Breast epithelium (tissue), 4 donors: ENCODE results near the gene ZNF780B. TPM values are rescaled to one million over a fixed set of nuclear protein-coding genes. Genes with fewer than 3 reads are reported as not detected.

Experiments
- DNase-seq, 2 donors: peaks; one replicate each; pipeline ENCODE4 v3.0.0-alpha.2; 2019; ENCODE audit warnings: low spot score in 2 of 2
- H3K27ac ChIP-seq, 2 donors: fragments of 200-600 bp; sonication (generic) in 1 of 2; one replicate each; pipeline ENCODE4 v1.5.1; 2016 to 2019; ENCODE audit warnings: mild to moderate bottlenecking in 1 of 2
- H3K27me3 ChIP-seq, 2 donors: fragments of 200-600 bp; sonication (generic) in 1 of 2; one replicate each; pipeline versions ENCODE4 v1.5.1 to v1.6.0; 2017 to 2019; ENCODE audit warnings: control low read depth in 1 of 2, mild to moderate bottlenecking in 1 of 2
- H3K36me3 ChIP-seq: fragments of 200-600 bp; one replicate; pipeline ENCODE4 v1.5.1; 2019
- H3K4me1 ChIP-seq, 2 donors: fragments of 200-600 bp; sonication (generic); one replicate each; pipeline ENCODE4 v1.5.1; 2016 to 2019; ENCODE audit warnings: control low read depth in 1 of 2
- H3K4me3 ChIP-seq, 3 donors: fragments of 200-600 bp; sonication (generic); 1 replicate in 2 of 3; 2 replicates in 1 of 3; pipeline ENCODE4 v1.5.1; 2016 to 2019; ENCODE audit warnings: mild to moderate bottlenecking in 3 of 3, moderate library complexity in 2 of 3
- H3K9me3 ChIP-seq, 2 donors: fragments of 200-600 bp; sonication (generic) in 1 of 2; one replicate each; pipeline ENCODE4 v1.5.1; 2016 to 2019; ENCODE audit warnings: control low read depth in 1 of 2
- CTCF ChIP-seq, 3 donors: fragments of 450-650 bp; IDR thresholded peaks; one replicate each; pipeline ENCODE4 v1.5.1; 2016 to 2017; ENCODE audit warnings: antibody characterized with exemption in 3 of 3, mild to moderate bottlenecking in 3 of 3, moderate library complexity in 3 of 3
- POLR2A ChIP-seq: fragments of 450-650 bp; IDR thresholded peaks from one replicate; pipeline ENCODE4 v1.6.1; 2016; ENCODE audit warnings: antibody characterized with exemption, mild to moderate bottlenecking, moderate library complexity
- POLR2AphosphoS5 ChIP-seq, 3 donors: sonication (generic); formaldehyde crosslinking; IDR thresholded peaks; one replicate each; pipeline ENCODE4 v1.6.1; 2017; ENCODE audit warnings: antibody characterized with exemption in 3 of 3
- intact Hi-C: fragments of 100-400 bp; cut with DNase I; formaldehyde crosslinking; loops from one replicate; pipeline ENCODE4 v1.15.1; 2023; ENCODE audit warnings: low total_unique reads
- total RNA-seq, 3 donors: library from RNA; depleted of rRNA; stranded (reverse); fragments of >200 nt; gene quantifications; one replicate each; pipeline ENCODE4 v1.1.0, GENCODE V29; 2016

ZNF780B gene
- total RNA-seq, 3 donors from 2014 or later = 12.5 to 30.4 (median 28.8) TPM

DNA sequence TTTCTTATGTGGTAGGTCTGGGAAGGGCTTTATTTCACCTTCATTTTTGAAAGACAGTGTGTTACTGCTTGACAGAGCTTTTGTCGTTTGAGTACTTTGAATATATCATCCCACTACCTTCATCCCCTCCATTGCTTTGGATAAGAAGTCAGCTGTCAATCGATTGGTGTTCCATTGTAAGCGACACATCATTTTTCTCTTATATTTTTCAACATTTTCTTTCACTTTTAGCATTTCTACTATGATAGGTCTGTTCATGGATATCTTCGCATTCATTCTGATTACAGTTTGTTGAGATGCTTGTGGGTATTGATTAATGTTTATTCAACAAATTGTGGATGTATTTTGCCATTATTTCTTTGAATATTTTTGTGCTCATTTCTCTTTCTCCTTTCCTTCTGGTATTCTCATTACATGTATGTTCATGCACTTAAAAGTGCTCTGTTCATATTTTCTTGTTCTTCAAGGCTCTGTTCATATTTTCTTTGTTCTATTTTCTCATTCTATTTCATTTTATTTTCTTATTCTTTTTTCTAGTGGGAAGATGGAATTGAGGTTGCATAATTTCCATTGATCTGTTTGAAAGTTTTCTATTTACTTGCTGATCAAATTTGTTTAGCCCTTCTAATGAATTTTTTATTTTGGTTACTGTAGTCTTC lies 30.0 kb downstream of the ZNF780B start:
- H3K9me3 ChIP-seq = peaks cover 70 to 99% of the 10 kb centered on the region in 2 donors
- DNase-seq = no peak
- no peaks in the 10 kb centered on the region for H3K4me1 ChIP-seq
- H3K4me3 ChIP-seq = no peak overlapping the region
- TF ChIP-seq POLR2AphosphoS5 (IDR thresholded peaks at IDR 0.05) = no peak
- no peak for TF ChIP-seq CTCF (IDR thresholded peaks at IDR 0.05)
- no peak for TF ChIP-seq POLR2A
- no peaks in the 10 kb centered on the region for H3K36me3 ChIP-seq
- no peak overlapping the region for H3K27ac ChIP-seq
- intact Hi-C loops = no loop called here
- H3K27me3 ChIP-seq = no peaks in the 10 kb centered on the region

DNA sequence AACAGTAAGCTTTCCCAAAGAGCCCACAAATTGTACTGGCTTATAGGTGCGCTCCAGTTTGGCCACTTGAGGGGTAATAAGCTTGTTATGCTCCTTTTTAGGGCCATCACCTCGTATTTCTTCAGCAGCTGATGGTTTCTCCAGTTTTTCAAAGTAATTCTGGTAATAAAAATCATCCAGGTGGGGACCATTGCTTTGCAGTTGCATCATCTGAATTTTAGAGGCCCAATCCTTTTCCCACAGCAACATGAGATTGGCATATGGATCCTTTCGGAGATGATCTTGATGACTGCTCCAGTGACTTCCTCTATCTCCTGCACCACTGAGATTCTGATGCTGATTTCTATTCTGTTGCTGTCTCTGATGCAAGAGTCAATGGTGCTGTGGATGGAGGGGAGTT lies 32.1 kb downstream of the ZNF780B start:
- H3K4me1 ChIP-seq = no peaks in the 10 kb centered on the region
- H3K9me3 ChIP-seq = peaks cover 57 to 88% of the 10 kb centered on the region in 2 donors
- no peak for DNase-seq
- H3K36me3 ChIP-seq = no peaks in the 10 kb centered on the region
- intact Hi-C loops = no loop called here
- H3K4me3 ChIP-seq = no peak overlapping the region
- no peak overlapping the region for H3K27ac ChIP-seq
- H3K27me3 ChIP-seq = no peaks in the 10 kb centered on the region
- TF ChIP-seq POLR2A = no peak
- TF ChIP-seq CTCF (IDR thresholded peaks at IDR 0.05) = no peak
- TF ChIP-seq POLR2AphosphoS5 (IDR thresholded peaks at IDR 0.05) = no peak

DNA sequence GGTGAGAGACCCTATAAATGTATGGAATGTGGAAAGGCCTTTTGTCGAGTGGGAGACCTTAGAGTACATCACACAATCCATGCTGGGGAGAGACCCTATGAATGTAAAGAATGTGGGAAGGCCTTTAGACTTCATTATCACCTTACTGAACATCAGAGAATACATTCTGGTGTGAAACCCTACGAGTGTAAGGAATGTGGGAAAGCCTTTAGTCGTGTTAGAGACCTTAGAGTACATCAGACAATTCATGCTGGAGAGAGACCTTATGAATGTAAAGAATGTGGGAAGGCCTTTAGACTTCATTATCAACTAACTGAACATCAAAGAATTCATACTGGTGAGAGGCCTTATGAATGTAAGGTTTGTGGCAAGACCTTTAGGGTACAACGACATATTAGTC lies 42.0 kb downstream of the ZNF780B start:
- intact Hi-C loops = no loop called here
- Histone ChIP-seq H3K9me3 (peaks cover 48 to 82% of the 10 kb centered on the region in 2 donors), H3K27ac (no peak overlapping the region), H3K27me3 (no peaks in the 10 kb centered on the region), H3K4me1 (no peaks in the 10 kb centered on the region), H3K36me3 (peaks cover 5% of the 10 kb centered on the region), H3K4me3 (no peak overlapping the region)
- TF ChIP-seq POLR2A (no peak), CTCF (IDR thresholded peaks at IDR 0.05) (no peak), POLR2AphosphoS5 (IDR thresholded peaks at IDR 0.05) (no peak)
- no peak for DNase-seq

GRCh38 chr19:40009674-40010073 lies 46.4 kb downstream of the ZNF780B start:
- TF ChIP-seq CTCF (IDR thresholded peaks at IDR 0.05) (no peak), POLR2A (no peak), POLR2AphosphoS5 (IDR thresholded peaks at IDR 0.05) (no peak)
- Histone ChIP-seq H3K9me3 (peaks cover 17 to 41% of the 10 kb centered on the region in 2 donors), H3K27me3 (no peaks in the 10 kb centered on the region), H3K36me3 (peaks cover 5% of the 10 kb centered on the region), H3K4me3 (no peak overlapping the region), H3K27ac (no peak overlapping the region), H3K4me1 (no peaks in the 10 kb centered on the region)
- DNase-seq = no peak
- intact Hi-C loops = no loop called here

- no peaks in the 10 kb centered on the region for H3K4me1 ChIP-seq
- peaks cover 6 to 7% of the 10 kb centered on the region in 2 donors for H3K9me3 ChIP-seq
- H3K27me3 ChIP-seq = no peaks in the 10 kb centered on the region
- intact Hi-C loops = no loop called here
- H3K27ac ChIP-seq = no peak overlapping the region
- H3K4me3 ChIP-seq = no peak overlapping the region
- H3K36me3 ChIP-seq = peaks cover 5% of the 10 kb centered on the region
- DNase-seq = no peak
- no peak for TF ChIP-seq POLR2AphosphoS5 (IDR thresholded peaks at IDR 0.05)
- no peak for TF ChIP-seq CTCF (IDR thresholded peaks at IDR 0.05)
- TF ChIP-seq POLR2A = no peak
These were observed 49.7 kb downstream of the ZNF780B start for GRCh38 chr19:40006273-40006691.
